Colonic mucosa (tissue), 4 donors: ENCODE results near the gene RHBDD1. TPM values are rescaled to one million over a fixed set of nuclear protein-coding genes. Genes with fewer than 3 reads are reported as not detected.

Source experiments
- DNase-seq: peaks from one replicate; pipeline ENCODE4 v3.0.0-alpha.2; 2020
- H3K27ac ChIP-seq: fragments of 200-600 bp; one replicate; pipeline ENCODE4 v1.8.0; 2021
- H3K27me3 ChIP-seq: fragments of 200-600 bp; one replicate; pipeline ENCODE4 v1.8.0; 2021
- H3K36me3 ChIP-seq: fragments of 200-600 bp; one replicate; pipeline ENCODE4 v1.8.0; 2021
- H3K4me1 ChIP-seq: fragments of 200-600 bp; one replicate; pipeline ENCODE4 v1.8.0; 2021; ENCODE audit warnings: mild to moderate bottlenecking
- H3K4me3 ChIP-seq: fragments of 200-600 bp; one replicate; pipeline ENCODE4 v1.8.0; 2021
- H3K9ac ChIP-seq, 2 donors: one replicate each; pipeline ENCODE4 v1.7.0; 2013; ENCODE audit warnings: control low read depth in 2 of 2, low read depth in 2 of 2, low read length in 2 of 2
- H3K9me3 ChIP-seq: fragments of 200-600 bp; one replicate; pipeline ENCODE4 v1.8.0; 2021
- intact Hi-C: fragments of 100-400 bp; cut with DNase I; formaldehyde crosslinking; loops from one replicate; pipeline ENCODE4 v1.14.1; 2022
- total RNA-seq, 2 donors: library from RNA; stranded (reverse); fragmentation: NEBNext Ultra II Directional in 1 of 2; extraction: Animal tissue kit (Norgen Biotek cat#: 25700) in 1 of 2; gene quantifications; one replicate each; pipeline ENCODE4 v1.2.1, GENCODE V29; 2021
- TF ChIP-seq, protein P1 (sequence below): fragments of 200-600 bp; IDR thresholded peaks from one replicate; pipeline ENCODE4 v1.8.0; 2022; ENCODE audit warnings: antibody characterized with exemption, mild to moderate bottlenecking
- donor health status: healthy.
- donor health status: DM: no; HTN: no; CAD: no.
- donor health status: DM: no; HTN: no; CAD: no.

RHBDD1 gene
- total RNA-seq, 2 donors from 2014 or later = 29.9 to 31.7 TPM

DNA sequence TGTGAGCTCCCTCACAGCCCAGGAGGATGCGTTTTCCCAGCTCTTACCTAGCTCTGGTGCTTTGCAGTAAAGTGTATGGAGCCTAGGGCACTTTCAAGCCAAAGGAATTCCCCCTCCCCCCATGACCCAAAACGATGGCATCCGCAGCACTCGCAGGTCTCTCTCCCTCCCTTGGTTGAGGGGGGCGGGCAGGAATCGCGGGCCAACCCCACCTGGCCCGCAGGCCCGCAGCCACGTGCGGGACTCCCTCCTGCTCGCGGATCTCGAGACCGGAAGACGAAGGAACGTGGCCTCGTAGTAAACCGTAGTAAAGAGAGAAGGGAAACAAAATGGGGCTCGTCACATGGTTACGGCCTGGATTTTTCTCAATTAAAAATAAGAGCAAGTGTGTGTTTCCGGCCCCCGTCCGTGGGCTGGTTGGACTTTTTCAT lies 44.8 kb upstream of the RHBDD1 start:
- intact Hi-C loops = loop anchor here (10.0 kb wide), 2 partner anchors 136 to 346 kb away; no protein-coding TSS in a partner anchor
- no peaks in the 10 kb centered on the region for H3K4me1 ChIP-seq
- H3K4me3 ChIP-seq = peak overlapping the region; percentile 51
- DNase-seq = peak; percentile 59
- H3K27me3 ChIP-seq = no peaks in the 10 kb centered on the region
- no peaks in the 10 kb centered on the region for H3K36me3 ChIP-seq
- TF ChIP-seq, protein P1, sequence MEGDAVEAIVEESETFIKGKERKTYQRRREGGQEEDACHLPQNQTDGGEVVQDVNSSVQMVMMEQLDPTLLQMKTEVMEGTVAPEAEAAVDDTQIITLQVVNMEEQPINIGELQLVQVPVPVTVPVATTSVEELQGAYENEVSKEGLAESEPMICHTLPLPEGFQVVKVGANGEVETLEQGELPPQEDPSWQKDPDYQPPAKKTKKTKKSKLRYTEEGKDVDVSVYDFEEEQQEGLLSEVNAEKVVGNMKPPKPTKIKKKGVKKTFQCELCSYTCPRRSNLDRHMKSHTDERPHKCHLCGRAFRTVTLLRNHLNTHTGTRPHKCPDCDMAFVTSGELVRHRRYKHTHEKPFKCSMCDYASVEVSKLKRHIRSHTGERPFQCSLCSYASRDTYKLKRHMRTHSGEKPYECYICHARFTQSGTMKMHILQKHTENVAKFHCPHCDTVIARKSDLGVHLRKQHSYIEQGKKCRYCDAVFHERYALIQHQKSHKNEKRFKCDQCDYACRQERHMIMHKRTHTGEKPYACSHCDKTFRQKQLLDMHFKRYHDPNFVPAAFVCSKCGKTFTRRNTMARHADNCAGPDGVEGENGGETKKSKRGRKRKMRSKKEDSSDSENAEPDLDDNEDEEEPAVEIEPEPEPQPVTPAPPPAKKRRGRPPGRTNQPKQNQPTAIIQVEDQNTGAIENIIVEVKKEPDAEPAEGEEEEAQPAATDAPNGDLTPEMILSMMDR = no peak
- H3K9ac ChIP-seq = peak overlapping the region; percentile 43 to 93
- H3K27ac ChIP-seq = peak overlapping the region; percentile 83
- H3K9me3 ChIP-seq = no peaks in the 10 kb centered on the region

DNA sequence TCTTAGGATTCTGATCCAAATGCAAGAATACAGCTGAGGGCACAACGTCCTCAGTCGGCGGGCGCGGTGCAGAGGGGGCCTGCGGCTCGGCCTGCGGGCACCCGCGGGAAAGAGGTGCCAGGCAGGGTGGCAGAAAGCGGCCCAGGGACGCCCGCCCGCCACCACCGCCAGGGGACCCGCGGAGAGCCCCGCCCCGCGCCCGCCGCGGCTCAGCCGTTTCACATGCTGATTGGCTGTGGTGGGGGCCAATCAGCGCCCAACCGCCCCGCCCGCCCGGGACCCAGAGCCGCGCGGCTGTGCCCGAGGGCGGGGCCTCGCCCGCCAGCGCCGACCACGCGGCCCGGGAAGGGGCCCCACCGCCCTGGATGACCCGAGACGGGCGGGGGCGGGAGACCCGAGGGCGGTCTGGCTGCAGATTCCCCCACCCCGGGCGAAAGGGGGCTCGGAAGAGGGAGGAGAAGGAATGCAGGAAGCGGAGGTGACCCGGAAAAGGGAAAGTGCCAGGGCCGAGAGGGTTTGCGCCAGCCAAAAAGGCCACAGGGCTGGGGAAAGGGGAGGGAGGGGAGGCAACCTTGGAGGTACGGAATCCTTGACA lies 44.3 kb upstream of the RHBDD1 start:
- Histone ChIP-seq H3K4me3 (peak overlapping the region; percentile 51), H3K9me3 (no peaks in the 10 kb centered on the region), H3K27me3 (no peaks in the 10 kb centered on the region), H3K27ac (peak overlapping the region; percentile 83), H3K4me1 (no peaks in the 10 kb centered on the region), H3K36me3 (no peaks in the 10 kb centered on the region), H3K9ac (peak overlapping the region; percentile 78 to 93)
- intact Hi-C loops = loop anchor here (10.0 kb wide), 2 partner anchors 137 to 347 kb away; no protein-coding TSS in a partner anchor
- peak; percentile 92 for DNase-seq
- TF ChIP-seq, protein P1 = peak; percentile 48

DNA sequence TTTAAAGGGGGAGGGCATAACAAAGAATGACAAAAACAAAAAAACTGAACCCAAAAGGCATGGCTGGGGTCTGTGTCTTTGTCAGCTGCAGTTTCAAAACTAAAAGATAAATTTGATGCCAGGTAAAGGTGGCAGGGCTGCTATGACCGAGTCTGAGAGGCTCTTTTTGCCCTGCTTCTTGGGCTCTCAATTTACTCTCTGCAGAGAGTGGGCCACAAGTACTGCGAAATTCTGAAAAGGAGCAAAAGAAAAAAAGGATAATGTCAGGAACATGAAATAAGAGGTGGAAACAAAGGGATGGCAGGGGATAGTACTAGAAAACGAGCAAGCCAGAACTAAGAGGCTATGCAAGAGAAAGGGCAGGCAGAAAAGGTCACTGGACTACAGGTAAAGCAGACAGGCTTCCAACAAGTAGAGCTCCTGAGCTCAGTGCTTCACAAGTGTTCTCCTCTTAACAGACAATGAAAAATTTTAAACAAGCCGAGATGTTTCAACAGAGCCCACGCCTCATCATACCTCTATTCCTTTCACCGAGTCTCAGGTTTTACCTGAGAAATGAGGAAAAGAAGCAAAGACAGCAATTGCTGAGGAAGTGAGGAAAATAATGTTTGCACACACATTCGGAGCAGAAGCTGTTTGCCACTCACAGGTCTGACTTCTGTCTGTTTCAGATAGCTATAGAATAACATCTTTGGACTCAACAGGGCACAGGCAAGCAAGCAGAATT lies 43.5 kb upstream of the RHBDD1 start:
- Histone ChIP-seq H3K4me1 (no peaks in the 10 kb centered on the region), H3K9me3 (no peaks in the 10 kb centered on the region), H3K36me3 (no peaks in the 10 kb centered on the region), H3K4me3 (peak overlapping the region; percentile 51), H3K27me3 (no peaks in the 10 kb centered on the region), H3K27ac (peak overlapping the region; percentile 83), H3K9ac (peak overlapping the region; percentile 78 to 93)
- DNase-seq = peak; percentile 31
- intact Hi-C loops = loop anchor here (10.0 kb wide), 2 partner anchors 138 to 348 kb away; no protein-coding TSS in a partner anchor
- TF ChIP-seq, protein P1 = no peak

DNA sequence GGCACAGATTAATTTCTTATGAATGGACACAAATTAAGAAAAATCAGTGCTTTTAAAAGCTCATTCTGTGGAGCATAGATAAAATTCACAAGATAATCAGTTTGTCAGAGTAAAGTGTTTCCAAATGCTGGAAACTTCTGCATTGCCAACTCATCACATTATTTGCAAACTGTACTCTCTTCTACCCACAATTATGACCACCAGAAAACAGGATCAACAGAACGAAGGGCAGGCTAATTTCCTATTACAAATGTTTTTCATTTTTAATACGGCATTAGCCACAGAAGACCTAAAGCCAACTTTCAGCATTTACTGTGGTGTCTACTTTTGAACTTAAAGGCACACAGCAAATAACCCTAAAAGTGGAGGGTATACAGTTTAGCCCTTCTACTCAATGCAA lies 42.2 kb upstream of the RHBDD1 start:
- Histone ChIP-seq H3K27me3 (no peaks in the 10 kb centered on the region), H3K36me3 (no peaks in the 10 kb centered on the region), H3K9ac (peak overlapping the region in 1 of 2 donors; percentile 14), H3K27ac (peak overlapping the region; percentile 83), H3K4me3 (peak overlapping the region; percentile 13), H3K9me3 (no peaks in the 10 kb centered on the region), H3K4me1 (no peaks in the 10 kb centered on the region)
- TF ChIP-seq, protein P1 = no peak
- DNase-seq = no peak
- intact Hi-C loops = loop anchor here (10.0 kb wide), 2 partner anchors 139 to 349 kb away; no protein-coding TSS in a partner anchor

DNA sequence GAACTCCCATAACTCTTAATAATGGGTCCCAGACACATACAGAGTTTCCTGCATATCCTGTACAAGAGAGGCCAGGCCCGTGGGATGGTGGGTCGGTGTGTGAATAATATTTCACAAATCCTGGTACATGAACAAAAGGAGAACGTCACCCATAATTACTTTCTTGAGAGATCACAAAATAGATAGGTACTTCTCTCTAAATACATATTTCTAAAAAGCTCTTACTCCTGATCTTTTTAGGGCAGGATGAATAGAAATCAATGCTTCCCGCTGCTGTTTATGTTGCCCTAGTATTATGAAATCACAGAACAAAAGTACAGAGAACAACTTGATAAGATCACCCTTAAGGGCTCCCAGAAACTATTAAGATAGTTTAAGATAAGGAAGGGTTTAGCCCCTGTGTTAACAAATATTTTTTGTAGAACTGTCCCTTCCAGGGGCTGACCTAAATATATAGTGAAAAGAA lies 41.6 kb upstream of the RHBDD1 start:
- H3K9me3 ChIP-seq = no peaks in the 10 kb centered on the region
- peak overlapping the region; percentile 83 for H3K27ac ChIP-seq
- no peak for DNase-seq
- H3K4me1 ChIP-seq = no peaks in the 10 kb centered on the region
- intact Hi-C loops = loop anchor here (10.0 kb wide), 2 partner anchors 139 to 349 kb away; no protein-coding TSS in a partner anchor
- H3K27me3 ChIP-seq = no peaks in the 10 kb centered on the region
- peak overlapping the region; percentile 13 for H3K4me3 ChIP-seq
- TF ChIP-seq, protein P1 = no peak
- H3K36me3 ChIP-seq = no peaks in the 10 kb centered on the region
- H3K9ac ChIP-seq = peak overlapping the region in 1 of 2 donors; percentile 14
